Astrocyte (in vitro differentiated cells and primary cell): ENCODE measurements around the gene CAVIN2. TPM values are rescaled to one million over a fixed set of nuclear protein-coding genes. Genes with fewer than 3 reads are reported as not detected.

Source experiments
- DNase-seq: peaks from one replicate; pipeline ENCODE4 v3.0.0-alpha.2; 2010; ENCODE audit warnings: low read depth
- FAIRE-seq: peaks from 2 replicates; lab custom pipeline; 2011; peaks lifted over from hg19 to GRCh38; lab: Jason Lieb, UNC
- H2AFZ ChIP-seq: 2 replicates; pipeline ENCODE4 v1.6.0; 2012; ENCODE audit warnings: low read depth, low read length, inconsistent platforms
- H3K27ac ChIP-seq: 2 replicates; pipeline ENCODE4 v1.5.1; 2011; ENCODE audit warnings: low read depth, low read length, inconsistent platforms
- H3K27me3 ChIP-seq: 2 replicates; pipeline ENCODE4 v1.6.0; 2011; ENCODE audit warnings: low read length, inconsistent platforms; ENCODE audit not compliant: insufficient read depth
- H3K36me3 ChIP-seq: 2 replicates; pipeline ENCODE4 v1.5.1; 2011; ENCODE audit warnings: low read length, inconsistent platforms; ENCODE audit not compliant: insufficient read depth
- H3K4me1 ChIP-seq: 2 replicates; pipeline ENCODE4 v1.5.1; 2011; ENCODE audit warnings: low read length, inconsistent platforms; ENCODE audit not compliant: insufficient read depth
- H3K4me2 ChIP-seq: 2 replicates; pipeline ENCODE4 v1.6.0; 2012; ENCODE audit warnings: low read length, inconsistent platforms
- H3K4me3 ChIP-seq: 2 replicates; pipeline ENCODE4 v1.5.1; 2011; ENCODE audit warnings: low read depth, mild to moderate bottlenecking, low read length, inconsistent platforms; ENCODE audit not compliant: insufficient read depth
- H3K79me2 ChIP-seq: 2 replicates; pipeline ENCODE4 v1.6.0; 2012; ENCODE audit warnings: mild to moderate bottlenecking, low read length, inconsistent platforms; ENCODE audit not compliant: insufficient read depth
- H3K9ac ChIP-seq: 2 replicates; pipeline ENCODE4 v1.6.0; 2012; ENCODE audit warnings: mild to moderate bottlenecking, low read length, inconsistent platforms
- H3K9me3 ChIP-seq: 2 replicates; pipeline ENCODE4 v1.5.1; 2012; ENCODE audit warnings: low read depth, mild to moderate bottlenecking, low read length, inconsistent platforms; ENCODE audit not compliant: insufficient read depth
- H4K20me1 ChIP-seq: 2 replicates; pipeline ENCODE4 v1.6.0; 2012; ENCODE audit warnings: low read length, inconsistent platforms; ENCODE audit not compliant: insufficient read depth
- H3K27ac Mint-ChIP-seq: one replicate; pipeline ENCODE4 v1.8.0; 2021; ENCODE audit warnings: mild to moderate bottlenecking, mixed read lengths; ENCODE audit not compliant: unreplicated experiment
- H3K27me3 Mint-ChIP-seq: one replicate; pipeline ENCODE4 v1.8.0; 2021; ENCODE audit warnings: low read depth, mixed read lengths; ENCODE audit not compliant: unreplicated experiment
- H3K36me3 Mint-ChIP-seq: one replicate; pipeline ENCODE4 v1.8.0; 2021; ENCODE audit warnings: low read depth, mixed read lengths; ENCODE audit not compliant: unreplicated experiment
- H3K4me1 Mint-ChIP-seq: one replicate; pipeline ENCODE4 v1.8.0; 2021; ENCODE audit warnings: low read depth, mixed read lengths; ENCODE audit not compliant: unreplicated experiment
- H3K4me3 Mint-ChIP-seq: one replicate; pipeline ENCODE4 v1.8.0; 2021; ENCODE audit warnings: mild to moderate bottlenecking, moderate library complexity, mixed read lengths; ENCODE audit not compliant: unreplicated experiment
- H3K9me3 Mint-ChIP-seq: one replicate; pipeline ENCODE4 v1.8.0; 2021; ENCODE audit warnings: mild to moderate bottlenecking, mixed read lengths; ENCODE audit not compliant: unreplicated experiment
- CTCF ChIP-seq: IDR thresholded peaks from 2 replicates; pipeline ENCODE4 v1.5.1; 2011; ENCODE audit warnings: low read depth, mild to moderate bottlenecking, inconsistent platforms, low read length, moderate library complexity; ENCODE audit not compliant: insufficient read depth
- EZH2 ChIP-seq: IDR thresholded peaks from 2 replicates; pipeline ENCODE4 v1.6.1; 2012; ENCODE audit warnings: mild to moderate bottlenecking, low read length, inconsistent platforms; ENCODE audit not compliant: insufficient read depth
- total RNA-seq: library from RNA; stranded (reverse); gene quantifications from 2 replicates; pipeline ENCODE4 v1.2.1, GENCODE V29; 2021

CAVIN2 gene
- total RNA-seq, 1 donor from 2014 or later, result 2.8 TPM

GRCh38 chr2:191840921-191841320, 6.0 kb downstream of the CAVIN2 start:
- Histone ChIP-seq H3K27me3 (no peaks in the 10 kb centered on the region), H3K79me2 (no peaks in the 10 kb centered on the region), H4K20me1 (no peaks in the 10 kb centered on the region), H3K4me3 (no peak overlapping the region), H3K27ac (no peak overlapping the region), H3K9me3 (no peaks in the 10 kb centered on the region), H3K4me1 (peaks cover 8% of the 10 kb centered on the region), H2AFZ (no peak overlapping the region), H3K9ac (no peak overlapping the region), H3K4me2 (no peak overlapping the region), H3K36me3 (no peaks in the 10 kb centered on the region)
- DNase-seq (no peak), FAIRE-seq (no peak)
- peaks cover 2% of the 10 kb centered on the region for H3K36me3 Mint-ChIP-seq
- TF ChIP-seq EZH2 (no peak), CTCF (no peak)
- H3K27ac Mint-ChIP-seq, result no peak overlapping the region
- peaks cover 18% of the 10 kb centered on the region for H3K4me1 Mint-ChIP-seq
- no peak overlapping the region for H3K4me3 Mint-ChIP-seq
- H3K27me3 Mint-ChIP-seq, result no peaks in the 10 kb centered on the region
- peaks cover under 1% of the 10 kb centered on the region for H3K9me3 Mint-ChIP-seq

GRCh38 chr2:191839918-191840804, 6.7 kb downstream of the CAVIN2 start:
- TF ChIP-seq CTCF, result no peak
- TF ChIP-seq EZH2, result no peak
- H3K27me3 Mint-ChIP-seq, result no peaks in the 10 kb centered on the region
- H3K4me1 ChIP-seq, result peaks cover 12% of the 10 kb centered on the region
- no peak overlapping the region for H3K4me3 ChIP-seq
- peaks cover 11% of the 10 kb centered on the region for H3K4me1 Mint-ChIP-seq
- H3K36me3 Mint-ChIP-seq, result peaks cover 4% of the 10 kb centered on the region
- no peaks in the 10 kb centered on the region for H3K36me3 ChIP-seq
- peaks cover 2% of the 10 kb centered on the region for H3K9me3 Mint-ChIP-seq
- H3K27ac Mint-ChIP-seq, result no peak overlapping the region
- no peak overlapping the region for H3K4me3 Mint-ChIP-seq
- H3K79me2 ChIP-seq, result no peaks in the 10 kb centered on the region
- DNase-seq (no peak), FAIRE-seq (peak; percentile 9)
- H3K27ac ChIP-seq, result no peak overlapping the region
- H3K9ac ChIP-seq, result no peak overlapping the region
- H3K27me3 ChIP-seq, result no peaks in the 10 kb centered on the region
- no peaks in the 10 kb centered on the region for H4K20me1 ChIP-seq
- H3K9me3 ChIP-seq, result no peaks in the 10 kb centered on the region
- H3K4me2 ChIP-seq, result no peak overlapping the region
- no peak overlapping the region for H2AFZ ChIP-seq

GRCh38 chr2:191838526-191838925, 8.4 kb downstream of the CAVIN2 start:
- H3K27me3 ChIP-seq, result no peaks in the 10 kb centered on the region
- H3K36me3 ChIP-seq, result no peaks in the 10 kb centered on the region
- peaks cover 4% of the 10 kb centered on the region for H3K36me3 Mint-ChIP-seq
- H3K9me3 ChIP-seq, result no peaks in the 10 kb centered on the region
- no peak overlapping the region for H3K27ac ChIP-seq
- H3K4me2 ChIP-seq, result no peak overlapping the region
- H2AFZ ChIP-seq, result no peak overlapping the region
- H3K4me3 Mint-ChIP-seq, result no peak overlapping the region
- no peaks in the 10 kb centered on the region for H3K79me2 ChIP-seq
- no peak overlapping the region for H3K27ac Mint-ChIP-seq
- DNase-seq (no peak), FAIRE-seq (no peak)
- peaks cover 5% of the 10 kb centered on the region for H3K4me1 ChIP-seq
- peaks cover 2% of the 10 kb centered on the region for H3K9me3 Mint-ChIP-seq
- H3K9ac ChIP-seq, result no peak overlapping the region
- no peak overlapping the region for H3K4me3 ChIP-seq
- H4K20me1 ChIP-seq, result no peaks in the 10 kb centered on the region
- TF ChIP-seq CTCF, result no peak
- no peak for TF ChIP-seq EZH2
- peaks cover 4% of the 10 kb centered on the region for H3K4me1 Mint-ChIP-seq
- H3K27me3 Mint-ChIP-seq, result no peaks in the 10 kb centered on the region
